ENCODE data around the gene DNAH9. TPM values are rescaled to one million over a fixed set of nuclear protein-coding genes. Genes with fewer than 3 reads are reported as not detected.

Gene DNAH9
- total RNA-seq, 4 donors from 2014 or later, result 0.98 to 1.9 (median 1.5) TPM

DNA sequence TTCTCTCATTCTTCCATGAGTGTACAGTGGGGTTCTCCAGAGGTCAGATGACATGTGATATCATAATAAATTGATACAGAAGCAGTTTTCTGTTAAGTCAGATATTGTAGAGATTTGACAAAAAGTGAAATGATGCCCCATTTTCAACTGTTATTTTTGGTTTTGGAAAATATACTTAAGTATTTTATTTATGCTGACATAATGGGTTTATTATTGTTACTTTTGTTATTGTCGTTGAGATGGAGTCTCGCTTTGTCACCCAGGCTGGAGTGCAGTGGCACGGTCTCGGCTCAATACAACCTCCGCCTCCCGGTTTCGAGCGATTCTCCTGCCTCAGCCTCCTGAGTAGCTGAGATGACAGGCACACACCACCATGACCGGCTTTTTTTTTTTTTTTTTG lies 94.4 kb downstream of the DNAH9 start:
- WGBS, 2 donors, result 95 to 97% methylated on average over 9 of the region's 9 CpGs
- no peak for DNase-seq (ENCODE audit: low spot score in 2 of 2)
- Histone ChIP-seq H3K27me3 (no peaks in the 10 kb centered on the region), H3K4me3 (no peak overlapping the region), H3K4me1 (no peaks in the 10 kb centered on the region), H3K27ac (no peak overlapping the region), H3K36me3 (no peaks in the 10 kb centered on the region), H3K9me3 (no peaks in the 10 kb centered on the region)
- no peak for TF ChIP-seq EP300 (IDR thresholded peaks at IDR 0.05)
- no peak for TF ChIP-seq POLR2A (IDR thresholded peaks at IDR 0.05)
- TF ChIP-seq, protein P1, sequence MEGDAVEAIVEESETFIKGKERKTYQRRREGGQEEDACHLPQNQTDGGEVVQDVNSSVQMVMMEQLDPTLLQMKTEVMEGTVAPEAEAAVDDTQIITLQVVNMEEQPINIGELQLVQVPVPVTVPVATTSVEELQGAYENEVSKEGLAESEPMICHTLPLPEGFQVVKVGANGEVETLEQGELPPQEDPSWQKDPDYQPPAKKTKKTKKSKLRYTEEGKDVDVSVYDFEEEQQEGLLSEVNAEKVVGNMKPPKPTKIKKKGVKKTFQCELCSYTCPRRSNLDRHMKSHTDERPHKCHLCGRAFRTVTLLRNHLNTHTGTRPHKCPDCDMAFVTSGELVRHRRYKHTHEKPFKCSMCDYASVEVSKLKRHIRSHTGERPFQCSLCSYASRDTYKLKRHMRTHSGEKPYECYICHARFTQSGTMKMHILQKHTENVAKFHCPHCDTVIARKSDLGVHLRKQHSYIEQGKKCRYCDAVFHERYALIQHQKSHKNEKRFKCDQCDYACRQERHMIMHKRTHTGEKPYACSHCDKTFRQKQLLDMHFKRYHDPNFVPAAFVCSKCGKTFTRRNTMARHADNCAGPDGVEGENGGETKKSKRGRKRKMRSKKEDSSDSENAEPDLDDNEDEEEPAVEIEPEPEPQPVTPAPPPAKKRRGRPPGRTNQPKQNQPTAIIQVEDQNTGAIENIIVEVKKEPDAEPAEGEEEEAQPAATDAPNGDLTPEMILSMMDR (IDR thresholded peaks at IDR 0.05), result no peak

DNA sequence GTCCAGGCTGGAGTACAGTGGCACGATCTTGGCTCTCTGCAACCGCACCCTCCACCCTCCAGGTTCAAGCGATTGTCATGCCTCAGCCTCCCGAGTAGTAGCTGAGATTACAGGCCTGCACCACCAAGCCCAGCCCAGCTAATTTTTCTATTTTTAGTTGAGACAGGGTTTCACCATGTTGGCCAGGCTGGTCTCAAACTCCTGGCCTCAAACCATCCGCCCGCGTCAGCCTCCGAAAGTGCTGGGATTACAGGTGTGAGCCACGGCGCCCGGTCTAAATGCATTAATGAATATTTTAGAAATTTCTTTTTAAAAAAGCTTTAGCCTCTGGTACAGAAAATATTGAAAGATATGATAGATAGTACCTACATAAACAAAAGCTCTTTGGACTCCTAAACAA lies 95.0 kb downstream of the DNAH9 start:
- no peak for DNase-seq (ENCODE audit: low spot score in 2 of 2)

DNA sequence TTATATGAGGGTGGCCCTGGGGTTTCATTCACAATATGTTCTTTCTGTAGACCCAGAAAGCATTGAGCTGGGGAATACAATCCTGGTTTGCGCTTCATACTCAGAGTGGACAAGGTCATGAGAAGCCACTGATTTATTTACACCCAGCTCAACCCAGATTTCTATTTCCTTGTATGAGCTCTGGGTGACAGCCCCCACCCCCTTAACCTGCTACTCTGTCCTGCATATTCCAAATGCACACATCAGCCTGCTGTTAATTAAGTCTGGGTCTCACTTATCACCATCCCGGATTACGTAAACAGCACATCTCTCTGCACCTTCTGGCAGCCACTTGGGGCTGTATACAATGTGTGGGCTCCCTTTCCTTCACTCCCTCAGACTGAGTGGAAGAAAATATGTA lies 102.4 kb downstream of the DNAH9 start:
- Histone ChIP-seq H3K36me3 (no peaks in the 10 kb centered on the region), H3K27me3 (no peaks in the 10 kb centered on the region)
- 76 to 93% methylated on average over 3 of the region's 3 CpGs for WGBS, 2 donors

More for the DNA sequence above, 95.0 kb downstream of the DNAH9 start:
- TF ChIP-seq POLR2A (IDR thresholded peaks at IDR 0.05) (no peak), EP300 (IDR thresholded peaks at IDR 0.05) (no peak)
- TF ChIP-seq, protein P1 (IDR thresholded peaks at IDR 0.05), result no peak
- Histone ChIP-seq H3K27ac (no peak overlapping the region), H3K4me3 (no peak overlapping the region), H3K9me3 (no peaks in the 10 kb centered on the region), H3K4me1 (no peaks in the 10 kb centered on the region), H3K36me3 (no peaks in the 10 kb centered on the region), H3K27me3 (no peaks in the 10 kb centered on the region)
- WGBS, 2 donors, result 94 to 96% methylated on average over 11 of the region's 11 CpGs

DNA sequence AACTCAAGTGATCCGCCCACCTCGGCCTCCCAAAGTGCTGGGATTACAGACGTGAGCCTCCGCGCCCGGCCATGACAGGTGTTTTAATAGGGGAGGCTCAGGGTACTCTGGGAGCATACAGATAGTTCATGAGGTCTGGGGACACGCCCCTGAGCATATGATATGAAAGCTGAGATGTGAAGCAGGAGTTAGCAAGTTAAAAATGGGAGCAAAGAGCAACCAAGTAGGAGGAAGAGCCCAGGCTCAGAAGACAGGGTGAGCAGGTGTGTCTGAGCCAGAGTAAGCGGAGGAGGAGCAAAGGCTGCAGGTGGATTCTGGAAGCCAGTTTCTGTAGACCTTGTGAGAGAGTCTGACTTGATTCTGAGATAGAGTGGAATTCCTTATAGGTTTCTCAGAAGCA lies 103.6 kb downstream of the DNAH9 start:
- 76 to 81% methylated on average over 8 of the region's 8 CpGs for whole genome bisulfite sequencing, 2 donors
- TF ChIP-seq, protein P1 (IDR thresholded peaks at IDR 0.05), result no peak
- TF ChIP-seq POLR2A (IDR thresholded peaks at IDR 0.05) (no peak), EP300 (IDR thresholded peaks at IDR 0.05) (no peak)
- Histone ChIP-seq H3K4me1 (peaks cover 0 to 7% (median 0%) of the 10 kb centered on the region in 4 donors), H3K27ac (no peak overlapping the region), H3K9me3 (no peaks in the 10 kb centered on the region), H3K27me3 (no peaks in the 10 kb centered on the region), H3K36me3 (no peaks in the 10 kb centered on the region), H3K4me3 (no peak overlapping the region)
- DNase-seq (ENCODE audit: low spot score in 2 of 2), result no peak

More for the DNA sequence above, 102.4 kb downstream of the DNAH9 start:
- Histone ChIP-seq H3K4me3 (no peak overlapping the region), H3K9me3 (no peaks in the 10 kb centered on the region), H3K4me1 (peaks cover 0 to 7% (median 0%) of the 10 kb centered on the region in 4 donors), H3K27ac (no peak overlapping the region)
- TF ChIP-seq POLR2A (IDR thresholded peaks at IDR 0.05) (no peak), EP300 (IDR thresholded peaks at IDR 0.05) (no peak)
- TF ChIP-seq, protein P1 (IDR thresholded peaks at IDR 0.05), result no peak
- DNase-seq (ENCODE audit: low spot score in 2 of 2), result no peak

DNA sequence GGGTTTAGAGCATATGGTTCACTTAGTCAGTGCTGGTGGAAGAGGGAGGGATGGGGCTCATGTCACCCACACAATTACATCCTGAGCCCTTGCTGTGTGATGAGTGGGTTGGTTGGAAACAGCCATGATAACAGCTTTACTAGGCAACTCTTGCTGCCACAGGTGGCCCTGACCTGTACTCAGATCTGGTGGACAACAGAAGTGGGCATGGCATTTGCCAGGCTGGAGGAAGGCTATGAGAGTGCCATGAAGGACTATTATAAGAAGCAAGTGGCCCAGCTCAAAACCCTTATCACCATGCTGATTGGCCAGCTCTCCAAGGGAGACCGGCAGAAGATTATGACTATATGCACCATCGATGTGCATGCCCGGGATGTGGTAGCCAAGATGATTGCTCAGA lies 105.8 kb downstream of the DNAH9 start:
- no peak overlapping the region for H3K27ac ChIP-seq
- TF ChIP-seq POLR2A (IDR thresholded peaks at IDR 0.05), result no peak
- DNase-seq (ENCODE audit: low spot score in 2 of 2), result no peak
- no peaks in the 10 kb centered on the region for H3K27me3 ChIP-seq
- WGBS, 2 donors, result 96 to 100% methylated on average over 3 of the region's 3 CpGs
- H3K9me3 ChIP-seq, result no peaks in the 10 kb centered on the region
- H3K4me3 ChIP-seq, result no peak overlapping the region
- H3K4me1 ChIP-seq, result peaks cover 0 to 7% (median 0%) of the 10 kb centered on the region in 4 donors
- H3K36me3 ChIP-seq, result no peaks in the 10 kb centered on the region

DNA sequence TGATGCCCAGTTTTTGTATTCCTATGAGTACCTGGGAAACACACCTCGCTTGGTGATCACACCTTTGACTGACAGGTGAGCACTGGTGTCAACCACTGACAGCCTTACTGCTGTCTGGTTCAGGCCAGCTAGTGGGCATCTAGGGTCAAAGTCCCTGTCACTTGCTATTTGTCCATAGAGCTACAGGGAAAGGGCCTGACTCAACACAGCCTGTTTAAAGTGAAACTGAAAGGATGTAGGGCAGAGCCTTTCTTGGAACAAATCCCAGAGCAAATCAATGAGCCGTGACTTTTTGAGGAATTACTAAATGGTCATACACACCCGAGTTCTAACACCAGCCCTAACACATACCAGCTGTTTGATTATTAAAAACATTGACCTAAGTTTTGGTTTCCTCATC lies 106.8 kb downstream of the DNAH9 start:
- WGBS, 2 donors, result 27 to 33% methylated on average over 3 of the region's 3 CpGs

More for the DNA sequence above, 106.8 kb downstream of the DNAH9 start:
- Histone ChIP-seq H3K27me3 (no peaks in the 10 kb centered on the region), H3K36me3 (no peaks in the 10 kb centered on the region), H3K4me1 (peaks cover 0 to 7% (median 0%) of the 10 kb centered on the region in 4 donors), H3K27ac (no peak overlapping the region), H3K9me3 (no peaks in the 10 kb centered on the region), H3K4me3 (no peak overlapping the region)
- no peak for TF ChIP-seq EP300 (IDR thresholded peaks at IDR 0.05)
- no peak for TF ChIP-seq POLR2A (IDR thresholded peaks at IDR 0.05)
- TF ChIP-seq, protein P1 (IDR thresholded peaks at IDR 0.05), result no peak
- DNase-seq (ENCODE audit: low spot score in 2 of 2), result no peak
